Testis (tissue), 3 donors: ENCODE results near the gene SYNE2. TPM values are rescaled to one million over a fixed set of nuclear protein-coding genes. Genes with fewer than 3 reads are reported as not detected.

Source experiments
- DNase-seq: peaks from one replicate; pipeline ENCODE4 v3.0.0-alpha.2; 2019
- H3K27ac ChIP-seq, 2 donors: fragments of 200-600 bp; sonication (generic); one replicate each; pipeline ENCODE4 v1.5.1; 2019
- H3K27me3 ChIP-seq: fragments of 200-600 bp; sonication (generic); one replicate; pipeline ENCODE4 v1.5.1; 2019
- H3K36me3 ChIP-seq: fragments of 200-600 bp; sonication (generic); one replicate; pipeline ENCODE4 v1.5.1; 2017; ENCODE audit warnings: low read depth; ENCODE audit errors: missing control alignments
- H3K4me1 ChIP-seq: fragments of 200-600 bp; sonication (generic); one replicate; pipeline ENCODE4 v1.5.1; 2019
- H3K4me3 ChIP-seq, 2 donors: fragments of 200-600 bp; sonication (generic); one replicate each; pipeline ENCODE4 v1.5.1; 2017 to 2019
- H3K9me3 ChIP-seq: fragments of 200-600 bp; sonication (generic); one replicate; pipeline ENCODE4 v1.5.1; 2017
- CTCF ChIP-seq, 3 experiments: fragments of 450-650 bp in 2 of 3; fragments of 200-600 bp in 1 of 3; sonication (generic) in 1 of 3; IDR thresholded peaks; one replicate each; pipeline ENCODE4 v1.5.1; 2016 to 2019; ENCODE audit warnings: antibody characterized with exemption in 3 of 3, mild to moderate bottlenecking in 2 of 3, moderate library complexity in 1 of 3
- POLR2A ChIP-seq: fragments of 450-650 bp; IDR thresholded peaks from one replicate; pipeline ENCODE4 v1.6.1; 2017; ENCODE audit warnings: antibody characterized with exemption, mild to moderate bottlenecking, moderate library complexity
- WGBS, 2 donors: methylation state at CpG; one replicate each; pipeline ENCODE4 v1.1.5; 2018; 5-methylcytosine and 5-hydroxymethylcytosine counted together
- intact Hi-C: fragments of 100-400 bp; cut with DNase I; formaldehyde crosslinking; loops from one replicate; pipeline ENCODE4 v1.15.1; 2023; ENCODE audit warnings: low total_unique reads
- polyA plus RNA-seq: library from polyadenylated mRNA; stranded (reverse); fragments of 350-450 nt; fragmentation: Illumina TruSeq; extraction: RNeasy Lipid Tissue Mini Kit (QIAGEN cat#74804); gene quantifications from one replicate; pipeline ENCODE4 v1.2.3, GENCODE V29; 2014; ENCODE audit warnings: low read depth, low replicate concordance; ENCODE audit not compliant: insufficient read depth
- total RNA-seq, 2 donors: library from RNA; depleted of rRNA; stranded (reverse); fragments of >200 nt; gene quantifications; one replicate each; pipeline ENCODE4 v1.2.3, GENCODE V29; 2016

The SYNE2 gene
- total and polyA plus RNA-seq, 3 donors from 2014 or later: 74.6 to 519 (median 511) TPM

- Histone ChIP-seq H3K4me3 (no peak overlapping the region), H3K4me1 (peaks cover 1% of the 10 kb centered on the region), H3K9me3 (no peaks in the 10 kb centered on the region), H3K36me3 (no peaks in the 10 kb centered on the region), H3K27me3 (no peaks in the 10 kb centered on the region), H3K27ac (no peak overlapping the region)
- 95 to 98% methylated on average over 2 of the region's 2 CpGs for WGBS, 2 donors
- intact Hi-C loops: no loop called here
- TF ChIP-seq POLR2A: no peak
- no peak for TF ChIP-seq CTCF (IDR thresholded peaks at IDR 0.05)
- no peak for DNase-seq
These were observed 266.7 kb downstream of the SYNE2 start for GRCh38 chr14:64119500-64119899.

- H3K36me3 ChIP-seq: no peaks in the 10 kb centered on the region
- no peak overlapping the region for H3K27ac ChIP-seq
- TF ChIP-seq CTCF (IDR thresholded peaks at IDR 0.05) (no peak), POLR2A (no peak)
- DNase-seq: no peak
- no peak overlapping the region for H3K4me3 ChIP-seq
- no peaks in the 10 kb centered on the region for H3K4me1 ChIP-seq
- intact Hi-C loops: no loop called here
- H3K27me3 ChIP-seq: no peaks in the 10 kb centered on the region
- H3K9me3 ChIP-seq: no peaks in the 10 kb centered on the region
These were observed 267.2 kb downstream of the SYNE2 start for GRCh38 chr14:64119980-64120379.

GRCh38 chr14:64123241-64123822, 270.5 kb downstream of the SYNE2 start:
- WGBS, 2 donors: 82 to 96% methylated on average over 5 of the region's 5 CpGs
- Histone ChIP-seq H3K27me3 (no peaks in the 10 kb centered on the region), H3K36me3 (no peaks in the 10 kb centered on the region), H3K4me3 (no peak overlapping the region), H3K4me1 (no peaks in the 10 kb centered on the region), H3K27ac (no peak overlapping the region), H3K9me3 (no peaks in the 10 kb centered on the region)
- intact Hi-C loops: no loop called here
- no peak for DNase-seq
- TF ChIP-seq POLR2A (no peak), CTCF (IDR thresholded peaks at IDR 0.05) (no peak)

- Histone ChIP-seq H3K4me1 (no peaks in the 10 kb centered on the region), H3K27me3 (no peaks in the 10 kb centered on the region), H3K9me3 (no peaks in the 10 kb centered on the region), H3K4me3 (no peak overlapping the region), H3K27ac (no peak overlapping the region), H3K36me3 (no peaks in the 10 kb centered on the region)
- WGBS, 2 donors: 95 to 96% methylated on average over 2 of the region's 2 CpGs
- DNase-seq: no peak
- intact Hi-C loops: no loop called here
- no peak for TF ChIP-seq POLR2A
- no peak for TF ChIP-seq CTCF (IDR thresholded peaks at IDR 0.05)
These were observed 272.5 kb downstream of the SYNE2 start for GRCh38 chr14:64125270-64125669.

- intact Hi-C loops: no loop called here
- TF ChIP-seq POLR2A (no peak), CTCF (IDR thresholded peaks at IDR 0.05) (no peak)
- H3K4me3 ChIP-seq: no peak overlapping the region
- no peaks in the 10 kb centered on the region for H3K4me1 ChIP-seq
- no peaks in the 10 kb centered on the region for H3K36me3 ChIP-seq
- no peaks in the 10 kb centered on the region for H3K27me3 ChIP-seq
- DNase-seq: no peak
- H3K27ac ChIP-seq: no peak overlapping the region
- 89 to 91% methylated on average over 6 of the region's 6 CpGs for WGBS, 2 donors
- H3K9me3 ChIP-seq: no peaks in the 10 kb centered on the region
These were observed 273.7 kb downstream of the SYNE2 start for GRCh38 chr14:64126548-64126947.
